ENCODE data around the gene ACTL7B. TPM values are rescaled to one million over a fixed set of nuclear protein-coding genes. Genes with fewer than 3 reads are reported as not detected.

The ACTL7B gene
- total and polyA plus RNA-seq, 10 donors, result 0.11 TPM; not detected in 9

DNA sequence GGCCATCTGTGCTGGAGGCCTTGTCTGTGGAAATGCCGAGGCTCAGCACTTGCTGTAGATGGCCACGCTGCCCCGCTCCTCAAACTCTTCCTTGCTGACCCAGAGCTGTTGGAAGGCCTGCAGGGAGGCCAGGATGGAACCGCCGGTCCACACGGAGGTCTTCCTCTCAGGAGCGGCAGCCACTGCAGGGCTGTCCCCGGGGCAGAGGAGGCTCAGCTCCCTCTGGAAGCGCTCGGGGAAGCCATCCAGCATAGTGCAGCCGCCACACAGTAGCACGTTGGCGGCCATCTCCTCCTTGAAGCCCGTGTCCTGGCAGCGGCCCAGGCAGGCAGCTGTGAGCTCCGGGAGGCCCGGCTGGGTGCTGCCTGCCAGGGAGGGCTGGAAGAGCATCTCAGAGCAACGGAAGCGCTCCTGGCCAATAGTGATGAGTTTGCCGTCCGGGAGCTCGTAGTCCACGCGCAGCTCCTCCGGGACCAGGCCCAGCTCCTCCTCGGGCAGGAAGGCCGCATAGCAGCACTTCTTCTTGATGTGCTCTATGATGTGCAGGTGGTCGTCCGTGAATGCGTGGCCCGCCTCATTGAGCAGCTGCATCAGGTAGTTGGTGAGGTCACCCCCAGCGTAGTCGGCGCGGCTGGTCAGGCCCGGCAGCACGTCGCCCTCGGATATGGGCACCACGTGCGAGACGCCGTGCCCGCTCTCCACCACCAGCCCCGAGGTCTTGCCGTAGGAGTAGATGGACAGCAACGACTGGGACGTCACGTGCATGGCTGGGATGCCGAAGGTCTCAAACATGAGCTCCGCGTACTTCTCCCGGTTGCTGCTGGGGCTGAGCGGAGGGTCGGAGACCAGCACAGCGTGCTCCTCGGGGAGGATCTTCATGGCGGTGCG is 901 bp downstream of the ACTL7B start:
- no peak for DNase-seq
- TF ChIP-seq, protein P1, sequence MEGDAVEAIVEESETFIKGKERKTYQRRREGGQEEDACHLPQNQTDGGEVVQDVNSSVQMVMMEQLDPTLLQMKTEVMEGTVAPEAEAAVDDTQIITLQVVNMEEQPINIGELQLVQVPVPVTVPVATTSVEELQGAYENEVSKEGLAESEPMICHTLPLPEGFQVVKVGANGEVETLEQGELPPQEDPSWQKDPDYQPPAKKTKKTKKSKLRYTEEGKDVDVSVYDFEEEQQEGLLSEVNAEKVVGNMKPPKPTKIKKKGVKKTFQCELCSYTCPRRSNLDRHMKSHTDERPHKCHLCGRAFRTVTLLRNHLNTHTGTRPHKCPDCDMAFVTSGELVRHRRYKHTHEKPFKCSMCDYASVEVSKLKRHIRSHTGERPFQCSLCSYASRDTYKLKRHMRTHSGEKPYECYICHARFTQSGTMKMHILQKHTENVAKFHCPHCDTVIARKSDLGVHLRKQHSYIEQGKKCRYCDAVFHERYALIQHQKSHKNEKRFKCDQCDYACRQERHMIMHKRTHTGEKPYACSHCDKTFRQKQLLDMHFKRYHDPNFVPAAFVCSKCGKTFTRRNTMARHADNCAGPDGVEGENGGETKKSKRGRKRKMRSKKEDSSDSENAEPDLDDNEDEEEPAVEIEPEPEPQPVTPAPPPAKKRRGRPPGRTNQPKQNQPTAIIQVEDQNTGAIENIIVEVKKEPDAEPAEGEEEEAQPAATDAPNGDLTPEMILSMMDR (IDR thresholded peaks at IDR 0.05 in 8 of 11, conservative IDR thresholded peaks at IDR 0.05 in 3 of 11), result no peak
- no peak for TF ChIP-seq POLR2AphosphoS5 (IDR thresholded peaks at IDR 0.05)
- intact Hi-C loops (cut with DNase I; ENCODE audit: low total_unique reads), result no loop called here
- Histone ChIP-seq H3K27ac (no peak overlapping the region), H3K9me3 (no peaks in the 10 kb centered on the region), H3K36me3 (no peaks in the 10 kb centered on the region), H3K4me1 (no peaks in the 10 kb centered on the region), H3K27me3 (replicated peaks in 1 of 7) (no peaks in the 10 kb centered on the region), H3K4me3 (no peak overlapping the region)
- WGBS, 5 donors, result 92 to 97% (median 94%) methylated on average over 40 to 59 of the region's 59 CpGs

DNA sequence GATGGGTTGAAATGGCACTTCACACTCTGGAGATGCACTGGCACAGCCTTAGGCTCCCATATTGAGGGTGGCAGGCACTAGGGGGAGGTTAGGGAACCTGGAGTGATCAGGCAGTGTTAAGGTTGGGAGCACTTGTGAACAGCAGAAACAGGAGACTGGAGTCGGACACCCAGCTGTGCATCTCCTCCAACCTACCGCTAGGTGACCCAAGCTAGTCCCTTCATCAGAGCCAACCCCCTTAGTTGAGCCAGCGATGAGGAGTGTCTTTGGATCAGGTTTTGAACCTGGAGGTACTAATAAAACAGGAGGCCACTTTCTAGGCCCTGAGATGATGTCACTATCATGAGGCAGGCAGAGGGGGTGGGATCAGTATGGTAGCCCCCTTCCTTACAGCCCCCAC is 1.7 kb downstream of the ACTL7B start:
- no peak overlapping the region for H3K27ac ChIP-seq
- no peaks in the 10 kb centered on the region for H3K9me3 ChIP-seq
- no peaks in the 10 kb centered on the region for H3K4me1 ChIP-seq
- H3K4me3 ChIP-seq, result no peak overlapping the region
- no peaks in the 10 kb centered on the region for H3K27me3 ChIP-seq (replicated peaks in 1 of 7)
- TF ChIP-seq, protein P1 (IDR thresholded peaks at IDR 0.05 in 8 of 11, conservative IDR thresholded peaks at IDR 0.05 in 3 of 11), result no peak
- TF ChIP-seq POLR2A (IDR thresholded peaks at IDR 0.05) (no peak), POLR2AphosphoS5 (IDR thresholded peaks at IDR 0.05) (no peak)
- intact Hi-C loops (cut with DNase I; ENCODE audit: low total_unique reads), result no loop called here
- DNase-seq, result no peak
- H3K36me3 ChIP-seq, result no peaks in the 10 kb centered on the region
- WGBS, 5 donors, result 90 to 100% (median 95%) methylated on average over 3 of the region's 3 CpGs

DNA sequence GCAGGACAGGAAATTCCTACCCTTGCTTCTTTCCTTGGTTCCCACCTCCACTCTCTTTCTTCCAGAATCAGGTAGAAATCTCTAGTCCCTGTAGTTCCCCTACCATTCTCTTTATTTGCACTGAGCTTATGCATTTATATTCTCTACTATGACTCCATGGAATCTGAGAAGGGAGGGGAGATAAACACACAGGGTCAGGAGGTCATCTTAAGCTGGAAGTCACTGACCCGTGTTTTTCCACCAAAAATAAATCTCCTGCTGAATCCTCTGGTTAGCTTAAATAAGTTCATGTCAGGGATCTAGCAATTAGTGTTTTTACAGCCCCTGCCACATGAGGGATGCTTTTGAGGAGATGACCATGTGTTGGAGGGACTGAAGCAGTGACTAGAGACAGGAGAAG is 3.7 kb downstream of the ACTL7B start:
- intact Hi-C loops (cut with DNase I; ENCODE audit: low total_unique reads), result no loop called here
- WGBS, 5 donors, result 14 to 45% (median 37%) methylated on average over 1 of the region's 1 CpG
- TF ChIP-seq, protein P1 (IDR thresholded peaks at IDR 0.05 in 8 of 11, conservative IDR thresholded peaks at IDR 0.05 in 3 of 11), result no peak
- TF ChIP-seq POLR2A (IDR thresholded peaks at IDR 0.05), result no peak
- TF ChIP-seq POLR2AphosphoS5 (IDR thresholded peaks at IDR 0.05), result no peak

DNA sequence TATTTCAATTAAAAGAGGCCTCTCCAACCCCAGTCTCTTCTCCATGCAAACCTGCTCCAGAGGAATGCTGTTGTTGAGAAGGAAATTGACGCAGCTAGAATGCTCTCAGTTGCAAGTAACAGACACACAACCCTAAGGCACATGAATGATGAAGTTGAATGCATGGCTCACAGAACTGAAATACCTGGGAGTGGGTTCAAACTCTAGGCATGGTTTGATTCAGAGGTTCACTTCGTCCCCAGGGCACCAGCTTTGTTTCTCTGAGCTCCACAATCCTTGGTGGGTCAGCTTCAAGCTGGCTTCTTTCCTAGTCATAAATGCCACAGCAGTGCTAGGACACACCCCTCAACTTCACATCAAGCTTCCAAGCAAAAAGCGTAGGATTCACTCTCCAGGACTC is 4.6 kb downstream of the ACTL7B start:
- H3K4me1 ChIP-seq, result no peaks in the 10 kb centered on the region
- no peak for DNase-seq
- 76 to 90% (median 85%) methylated on average over 3 of the region's 3 CpGs for WGBS, 5 donors
- H3K4me3 ChIP-seq, result no peak overlapping the region
- no peaks in the 10 kb centered on the region for H3K27me3 ChIP-seq (replicated peaks in 1 of 7)
- intact Hi-C loops (cut with DNase I; ENCODE audit: low total_unique reads), result no loop called here
- H3K9me3 ChIP-seq, result no peaks in the 10 kb centered on the region
- no peaks in the 10 kb centered on the region for H3K36me3 ChIP-seq
- no peak overlapping the region for H3K27ac ChIP-seq
- TF ChIP-seq POLR2AphosphoS5 (IDR thresholded peaks at IDR 0.05), result no peak
- TF ChIP-seq, protein P1 (IDR thresholded peaks at IDR 0.05 in 8 of 11, conservative IDR thresholded peaks at IDR 0.05 in 3 of 11), result no peak
- TF ChIP-seq POLR2A (IDR thresholded peaks at IDR 0.05), result no peak

More for the DNA sequence above, 3.7 kb downstream of the ACTL7B start:
- H3K27ac ChIP-seq, result no peak overlapping the region
- H3K4me3 ChIP-seq, result no peak overlapping the region
- H3K27me3 ChIP-seq (replicated peaks in 1 of 7), result no peaks in the 10 kb centered on the region
- no peaks in the 10 kb centered on the region for H3K4me1 ChIP-seq
- no peaks in the 10 kb centered on the region for H3K36me3 ChIP-seq
- no peak for DNase-seq
- no peaks in the 10 kb centered on the region for H3K9me3 ChIP-seq
